ENCODE results near the gene LAMTOR2. TPM values are rescaled to one million over a fixed set of nuclear protein-coding genes. Genes with fewer than 3 reads are reported as not detected.

Gene LAMTOR2
- total RNA-seq, 1 experiment from 2014 or later: 60.2 TPM

DNA sequence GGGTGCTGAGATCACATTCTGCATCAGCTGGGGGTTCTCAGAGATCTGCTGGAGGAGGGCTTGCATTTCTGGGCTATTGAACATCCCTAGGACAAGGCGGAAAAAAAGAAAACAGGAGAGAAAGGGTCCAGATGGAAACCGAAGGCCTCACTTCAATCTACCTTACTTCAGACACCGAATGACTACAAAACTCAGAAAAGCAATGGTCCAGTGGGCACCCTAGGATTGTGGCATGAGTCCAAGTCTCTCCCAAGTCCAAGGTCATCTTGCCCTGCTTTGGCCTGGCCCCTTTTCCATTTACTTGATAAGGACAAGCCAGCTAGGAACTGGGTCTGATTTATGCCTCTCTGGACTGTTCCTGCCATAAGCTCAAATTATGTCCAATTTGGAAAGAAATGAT is 11.8 kb upstream of the LAMTOR2 start (continued):
- TF ChIP-seq RAD21 (IDR thresholded peaks at IDR 0.05; ENCODE audit: low read depth) (no peak), EZH2phosphoT487 (IDR thresholded peaks at IDR 0.05; ENCODE audit: borderline replicate concordance) (no peak), POLR2A (IDR thresholded peaks at IDR 0.05; ENCODE audit: borderline replicate concordance, extremely low read depth, insufficient read depth, insufficient read length) (no peak), YY1 (IDR thresholded peaks at IDR 0.05; ENCODE audit: extremely low read depth, insufficient replicate concordance, low read depth, low read length) (no peak), CEBPB (IDR thresholded peaks at IDR 0.05; ENCODE audit: low read depth) (no peak), SRF (IDR thresholded peaks at IDR 0.05; ENCODE audit: low read depth) (no peak), MAX (IDR thresholded peaks at IDR 0.05) (no peak), SP1 (IDR thresholded peaks at IDR 0.05; ENCODE audit: low read depth) (no peak), EZH2 (IDR thresholded peaks at IDR 0.05) (no peak), ZFX (IDR thresholded peaks at IDR 0.05) (no peak)
- TF ChIP-seq, protein P1, sequence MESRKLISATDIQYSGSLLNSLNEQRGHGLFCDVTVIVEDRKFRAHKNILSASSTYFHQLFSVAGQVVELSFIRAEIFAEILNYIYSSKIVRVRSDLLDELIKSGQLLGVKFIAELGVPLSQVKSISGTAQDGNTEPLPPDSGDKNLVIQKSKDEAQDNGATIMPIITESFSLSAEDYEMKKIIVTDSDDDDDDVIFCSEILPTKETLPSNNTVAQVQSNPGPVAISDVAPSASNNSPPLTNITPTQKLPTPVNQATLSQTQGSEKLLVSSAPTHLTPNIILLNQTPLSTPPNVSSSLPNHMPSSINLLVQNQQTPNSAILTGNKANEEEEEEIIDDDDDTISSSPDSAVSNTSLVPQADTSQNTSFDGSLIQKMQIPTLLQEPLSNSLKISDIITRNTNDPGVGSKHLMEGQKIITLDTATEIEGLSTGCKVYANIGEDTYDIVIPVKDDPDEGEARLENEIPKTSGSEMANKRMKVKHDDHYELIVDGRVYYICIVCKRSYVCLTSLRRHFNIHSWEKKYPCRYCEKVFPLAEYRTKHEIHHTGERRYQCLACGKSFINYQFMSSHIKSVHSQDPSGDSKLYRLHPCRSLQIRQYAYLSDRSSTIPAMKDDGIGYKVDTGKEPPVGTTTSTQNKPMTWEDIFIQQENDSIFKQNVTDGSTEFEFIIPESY (IDR thresholded peaks at IDR 0.05; ENCODE audit: extremely low read depth, insufficient replicate concordance, low read length): no peak

GRCh38 chr1:156045076-156045475 is 9.5 kb upstream of the LAMTOR2 start:
- peaks cover 10 to 17% of the 10 kb centered on the region in 2 experiments for H3K4me1 ChIP-seq (ENCODE audit: control insufficient read depth in 1 of 2, insufficient read depth in 2 of 2, low read length in 2 of 2)
- ATAC-seq: no peak
- intact Hi-C loops (cut with micrococcal nuclease): no loop called here
- no peaks in the 10 kb centered on the region for H3K27me3 ChIP-seq (ENCODE audit: insufficient read depth, low read length)
- H3K36me3 ChIP-seq (ENCODE audit: control insufficient read depth in 1 of 2, insufficient read depth in 2 of 2, low read length in 2 of 2): peaks cover 29 to 34% of the 10 kb centered on the region in 2 experiments
- TF ChIP-seq YY1 (IDR thresholded peaks at IDR 0.05; ENCODE audit: extremely low read depth, insufficient replicate concordance, low read depth, low read length): no peak
- TF ChIP-seq EGR1 (IDR thresholded peaks at IDR 0.05; ENCODE audit: low read depth): no peak
- TF ChIP-seq RAD21 (IDR thresholded peaks at IDR 0.05; ENCODE audit: low read depth): no peak
- TF ChIP-seq, protein P1 (IDR thresholded peaks at IDR 0.05; ENCODE audit: extremely low read depth, insufficient replicate concordance, low read length): no peak
- no peak for TF ChIP-seq ELF1 (IDR thresholded peaks at IDR 0.05; ENCODE audit: borderline replicate concordance, low read depth)
- no peak for TF ChIP-seq REST (IDR thresholded peaks at IDR 0.05; ENCODE audit: low read depth)
- TF ChIP-seq CEBPB (IDR thresholded peaks at IDR 0.05; ENCODE audit: low read depth): no peak
- TF ChIP-seq MAX (IDR thresholded peaks at IDR 0.05): no peak
- no peak for TF ChIP-seq SRF (IDR thresholded peaks at IDR 0.05; ENCODE audit: low read depth)
- TF ChIP-seq CBX3 (IDR thresholded peaks at IDR 0.05; ENCODE audit: low read depth): no peak
- no peak for TF ChIP-seq SIN3A (IDR thresholded peaks at IDR 0.05; ENCODE audit: low read depth)
- TF ChIP-seq EZH2phosphoT487 (IDR thresholded peaks at IDR 0.05; ENCODE audit: borderline replicate concordance): no peak
- TF ChIP-seq, protein P2, sequence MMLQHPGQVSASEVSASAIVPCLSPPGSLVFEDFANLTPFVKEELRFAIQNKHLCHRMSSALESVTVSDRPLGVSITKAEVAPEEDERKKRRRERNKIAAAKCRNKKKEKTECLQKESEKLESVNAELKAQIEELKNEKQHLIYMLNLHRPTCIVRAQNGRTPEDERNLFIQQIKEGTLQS (IDR thresholded peaks at IDR 0.05): no peak
- H2AFZ ChIP-seq (ENCODE audit: low read depth, low read length, poor library complexity, severe bottlenecking): no peak overlapping the region
- H3K27ac ChIP-seq (ENCODE audit: low read depth, low read length): no peak overlapping the region
- no peaks in the 10 kb centered on the region for H3K9me2 ChIP-seq (ENCODE audit: insufficient read depth)
- ChIA-PET RAD21 (ENCODE audit: low non-redundant PET in 1 of 2, low total read pairs in 2 of 2, uncharacterized antibody in 2 of 2, unreplicated experiment in 2 of 2) (no interaction called here), CTCF (no interaction called here), POLR2A (no interaction called here)
- no peak overlapping the region for H3K4me2 ChIP-seq (ENCODE audit: low read length)
- H3K79me2 ChIP-seq (ENCODE audit: insufficient read depth, low read length): no peaks in the 10 kb centered on the region; the same call in 1 of the 2 replicates
- no peak for DNase-seq (ENCODE audit: low read depth, low spot score)
- H3K9ac ChIP-seq (ENCODE audit: low read length): no peak overlapping the region
- no peaks in the 10 kb centered on the region for H4K20me1 ChIP-seq (ENCODE audit: insufficient read depth)
- H3K4me3 ChIP-seq (replicated peaks in 1 of 2; ENCODE audit: low read depth in 1 of 2, low read length in 2 of 2): no peak overlapping the region
- no TSS peak for BruUV-seq (replicated peaks)
- no peaks in the 10 kb centered on the region for H3K9me3 ChIP-seq (ENCODE audit: control insufficient read depth in 1 of 2, insufficient read depth in 1 of 2, low read depth in 1 of 2, low read length in 2 of 2)

Data from HCT116 (cell line).